Measurements from ENCODE around the gene MAP3K6. TPM values are rescaled to one million over a fixed set of nuclear protein-coding genes. Genes with fewer than 3 reads are reported as not detected.

Gene MAP3K6
- polyA plus RNA-seq, 1 donor from 2014 or later = 4.4 TPM

DNA sequence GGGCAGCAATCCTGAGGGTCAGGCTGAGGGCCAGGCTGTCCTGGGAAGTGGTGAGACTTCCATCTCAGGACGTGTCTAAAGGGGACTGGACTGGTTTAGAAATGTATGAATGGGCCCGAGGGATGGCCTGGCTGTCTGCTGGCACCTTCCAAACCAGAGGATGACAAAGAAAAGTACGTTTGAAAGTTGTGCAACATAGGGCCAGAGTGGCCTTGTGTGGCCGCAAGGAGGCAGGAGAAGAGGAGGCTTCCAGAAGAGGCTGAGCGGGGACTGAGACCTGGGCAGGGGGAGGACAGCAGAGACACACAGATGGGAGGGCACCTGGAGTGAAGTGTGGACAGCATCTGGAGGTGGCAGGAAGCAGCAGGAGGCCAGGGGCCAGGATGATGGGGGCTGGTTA, 27.5 kb downstream of the MAP3K6 start:
- Histone ChIP-seq H3K9me3 (ENCODE audit: low read length) (no peaks in the 10 kb centered on the region), H3K79me2 (replicated peaks; ENCODE audit: insufficient read depth, low read length) (no peaks in the 10 kb centered on the region), H3K4me3 (ENCODE audit: low read length) (no peak overlapping the region), H3K27ac (ENCODE audit: low read length) (no peak overlapping the region), H3K9ac (ENCODE audit: low read length) (no peak overlapping the region), H2AFZ (ENCODE audit: low read depth, low read length) (no peak overlapping the region), H3K36me3 (ENCODE audit: insufficient read depth, low read length) (no peaks in the 10 kb centered on the region), H3K27me3 (ENCODE audit: insufficient read depth, low read depth, low read length) (no peaks in the 10 kb centered on the region), H3K9me2 (ENCODE audit: insufficient read depth, low read length) (no peaks in the 10 kb centered on the region), H3K4me2 (ENCODE audit: low read length) (no peak overlapping the region), H3F3A (ENCODE audit: insufficient read depth, low read length, poor library complexity, severe bottlenecking) (no peaks in the 10 kb centered on the region), H4K20me1 (ENCODE audit: insufficient read depth) (no peaks in the 10 kb centered on the region)
- TF ChIP-seq, protein P1, sequence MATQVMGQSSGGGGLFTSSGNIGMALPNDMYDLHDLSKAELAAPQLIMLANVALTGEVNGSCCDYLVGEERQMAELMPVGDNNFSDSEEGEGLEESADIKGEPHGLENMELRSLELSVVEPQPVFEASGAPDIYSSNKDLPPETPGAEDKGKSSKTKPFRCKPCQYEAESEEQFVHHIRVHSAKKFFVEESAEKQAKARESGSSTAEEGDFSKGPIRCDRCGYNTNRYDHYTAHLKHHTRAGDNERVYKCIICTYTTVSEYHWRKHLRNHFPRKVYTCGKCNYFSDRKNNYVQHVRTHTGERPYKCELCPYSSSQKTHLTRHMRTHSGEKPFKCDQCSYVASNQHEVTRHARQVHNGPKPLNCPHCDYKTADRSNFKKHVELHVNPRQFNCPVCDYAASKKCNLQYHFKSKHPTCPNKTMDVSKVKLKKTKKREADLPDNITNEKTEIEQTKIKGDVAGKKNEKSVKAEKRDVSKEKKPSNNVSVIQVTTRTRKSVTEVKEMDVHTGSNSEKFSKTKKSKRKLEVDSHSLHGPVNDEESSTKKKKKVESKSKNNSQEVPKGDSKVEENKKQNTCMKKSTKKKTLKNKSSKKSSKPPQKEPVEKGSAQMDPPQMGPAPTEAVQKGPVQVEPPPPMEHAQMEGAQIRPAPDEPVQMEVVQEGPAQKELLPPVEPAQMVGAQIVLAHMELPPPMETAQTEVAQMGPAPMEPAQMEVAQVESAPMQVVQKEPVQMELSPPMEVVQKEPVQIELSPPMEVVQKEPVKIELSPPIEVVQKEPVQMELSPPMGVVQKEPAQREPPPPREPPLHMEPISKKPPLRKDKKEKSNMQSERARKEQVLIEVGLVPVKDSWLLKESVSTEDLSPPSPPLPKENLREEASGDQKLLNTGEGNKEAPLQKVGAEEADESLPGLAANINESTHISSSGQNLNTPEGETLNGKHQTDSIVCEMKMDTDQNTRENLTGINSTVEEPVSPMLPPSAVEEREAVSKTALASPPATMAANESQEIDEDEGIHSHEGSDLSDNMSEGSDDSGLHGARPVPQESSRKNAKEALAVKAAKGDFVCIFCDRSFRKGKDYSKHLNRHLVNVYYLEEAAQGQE (IDR thresholded peaks at IDR 0.05; ENCODE audit: borderline replicate concordance) = no peak
- TF ChIP-seq EP300 (conservative IDR thresholded peaks at IDR 0.05; ENCODE audit: poor library complexity, severe bottlenecking) = no peak
- TF ChIP-seq RAD21 (conservative IDR thresholded peaks at IDR 0.05) = no peak
- TF ChIP-seq SMC3 (conservative IDR thresholded peaks at IDR 0.05; ENCODE audit: poor library complexity) = no peak
- TF ChIP-seq POLR2AphosphoS5 (IDR thresholded peaks at IDR 0.05) = no peak
- no peak for TF ChIP-seq TAF1 (IDR thresholded peaks at IDR 0.05; ENCODE audit: low read depth)
- no peak for TF ChIP-seq EZH2 (IDR thresholded peaks at IDR 0.05; ENCODE audit: borderline replicate concordance, insufficient read depth, low read length, poor library complexity, severe bottlenecking)
- no peak for TF ChIP-seq MXI1 (conservative IDR thresholded peaks at IDR 0.05; ENCODE audit: poor library complexity, severe bottlenecking)
- TF ChIP-seq CTCF (IDR thresholded peaks at IDR 0.05; ENCODE audit: poor library complexity, severe bottlenecking) = no peak

GRCh38 chr1:27338751-27339150, 28.0 kb downstream of the MAP3K6 start:
- Histone ChIP-seq H3K9me3 (ENCODE audit: low read length) (no peaks in the 10 kb centered on the region), H3K79me2 (replicated peaks; ENCODE audit: insufficient read depth, low read length) (no peaks in the 10 kb centered on the region), H3K36me3 (ENCODE audit: insufficient read depth, low read length) (no peaks in the 10 kb centered on the region), H4K20me1 (ENCODE audit: insufficient read depth) (no peaks in the 10 kb centered on the region), H3K4me2 (ENCODE audit: low read length) (no peak overlapping the region), H2AFZ (ENCODE audit: low read depth, low read length) (no peak overlapping the region), H3K9ac (ENCODE audit: low read length) (no peak overlapping the region), H3K27me3 (ENCODE audit: insufficient read depth, low read depth, low read length) (no peaks in the 10 kb centered on the region), H3K4me3 (ENCODE audit: low read length) (no peak overlapping the region), H3K27ac (ENCODE audit: low read length) (no peak overlapping the region), H3F3A (ENCODE audit: insufficient read depth, low read length, poor library complexity, severe bottlenecking) (no peaks in the 10 kb centered on the region), H3K9me2 (ENCODE audit: insufficient read depth, low read length) (no peaks in the 10 kb centered on the region)
- no peak for TF ChIP-seq EP300 (conservative IDR thresholded peaks at IDR 0.05; ENCODE audit: poor library complexity, severe bottlenecking)
- TF ChIP-seq SMC3 (conservative IDR thresholded peaks at IDR 0.05; ENCODE audit: poor library complexity) = no peak
- TF ChIP-seq, protein P1 (IDR thresholded peaks at IDR 0.05; ENCODE audit: borderline replicate concordance) = no peak
- TF ChIP-seq MXI1 (conservative IDR thresholded peaks at IDR 0.05; ENCODE audit: poor library complexity, severe bottlenecking) = no peak
- TF ChIP-seq EZH2 (IDR thresholded peaks at IDR 0.05; ENCODE audit: borderline replicate concordance, insufficient read depth, low read length, poor library complexity, severe bottlenecking) = no peak

Data from neural cell (in vitro differentiated cells).